ENCODE data around the gene RNF212.
"Not testable (repeated sequence)": the region's sequence is repeated elsewhere in the genome, so short reads cannot be mapped to it uniquely, and the experiment has no call there.

Gene RNF212, protein sequence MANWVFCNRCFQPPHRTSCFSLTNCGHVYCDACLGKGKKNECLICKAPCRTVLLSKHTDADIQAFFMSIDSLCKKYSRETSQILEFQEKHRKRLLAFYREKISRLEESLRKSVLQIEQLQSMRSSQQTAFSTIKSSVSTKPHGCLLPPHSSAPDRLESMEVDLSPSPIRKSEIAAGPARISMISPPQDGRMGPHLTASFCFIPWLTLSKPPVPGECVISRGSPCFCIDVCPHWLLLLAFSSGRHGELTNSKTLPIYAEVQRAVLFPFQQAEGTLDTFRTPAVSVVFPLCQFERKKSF

DNA sequence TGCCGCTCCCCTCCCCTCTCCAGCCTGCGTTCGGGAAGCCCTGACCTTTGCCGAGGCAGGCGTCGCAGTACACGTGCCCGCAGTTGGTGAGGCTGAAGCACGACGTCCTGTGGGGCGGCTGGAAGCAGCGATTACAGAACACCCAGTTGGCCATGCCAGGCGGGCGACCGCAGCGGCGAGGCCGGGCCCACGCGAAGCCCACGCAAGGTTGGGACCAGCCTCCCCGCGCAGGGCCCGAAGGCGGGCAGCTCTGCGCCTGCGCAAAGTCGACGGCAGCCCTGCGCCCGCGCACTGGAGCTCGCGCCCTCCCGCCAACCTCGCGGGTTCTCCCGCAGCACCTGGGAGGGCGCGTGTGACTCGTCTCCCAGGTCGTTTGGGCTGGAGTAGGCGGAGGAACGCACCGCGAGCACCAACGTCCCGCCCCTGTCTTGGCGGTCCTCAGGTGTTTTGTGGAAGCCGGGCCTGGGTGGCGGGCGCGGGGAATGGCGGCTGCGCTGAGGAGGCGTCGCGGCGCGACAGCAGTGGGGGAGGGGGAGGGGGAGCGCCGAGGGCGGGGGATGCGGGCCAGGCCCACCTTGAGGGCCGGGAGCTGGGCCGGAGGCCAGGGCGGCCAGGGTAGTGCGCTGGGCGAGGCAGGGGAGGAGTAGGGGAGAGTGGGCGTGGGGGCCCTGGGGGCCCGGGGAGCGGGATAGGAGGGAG lies at the start of gene RNF212:
RNF212 (minus strand) TSS at position 254 of the 699 bp plus-strand sequence; CDS start at position 154, 100 bp downstream.
- DNase-seq = no peak

DNA sequence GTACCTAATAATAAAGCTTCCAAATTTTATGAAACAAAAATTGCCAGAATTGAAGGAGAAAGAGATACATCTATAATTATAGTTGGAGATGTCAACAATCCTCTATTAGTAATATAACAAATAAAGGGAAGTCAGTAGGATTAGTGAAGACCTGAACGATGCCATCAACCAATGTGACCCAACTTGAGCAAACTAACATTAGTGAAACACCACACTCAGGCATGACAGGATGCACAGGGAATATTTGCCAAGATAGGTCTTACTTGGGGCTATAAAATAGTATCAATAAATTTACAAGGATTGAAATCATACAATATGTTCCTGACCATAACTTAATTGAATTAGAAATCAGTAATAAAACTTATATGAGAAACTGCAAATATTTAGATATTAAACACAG lies 47.0 kb upstream of the RNF212 start:
- DNase-seq = no peak

DNA sequence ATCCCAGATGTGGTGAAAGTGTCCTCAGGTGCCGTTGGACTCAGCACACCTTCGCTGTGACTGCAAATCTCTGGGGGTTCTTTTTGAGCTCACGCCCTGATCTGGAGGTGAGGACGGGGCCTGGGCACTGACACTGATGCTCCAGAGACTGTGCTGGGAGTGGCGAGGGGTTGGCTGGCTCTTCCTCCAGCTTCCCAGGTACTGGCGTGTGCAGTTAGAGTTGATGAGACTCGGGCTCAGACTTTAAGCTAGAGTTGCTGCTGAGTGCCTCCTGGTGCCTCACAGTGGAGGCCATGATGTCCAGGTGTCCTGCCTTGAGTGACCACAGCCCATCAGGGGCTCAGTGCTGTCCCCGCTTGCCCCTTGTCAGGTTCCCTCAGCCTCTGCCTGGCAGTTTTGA lies 42.7 kb upstream of the RNF212 start:
- DNase-seq = no peak

GRCh38 chr4:1155314-1155713 lies 42.0 kb upstream of the RNF212 start:
- no peak for DNase-seq

- DNase-seq = no peak
Measured at GRCh38 chr4:1154523-1155182, 41.3 kb upstream of the RNF212 start.

- DNase-seq = no peak
Measured at GRCh38 chr4:1154126-1154522, 40.8 kb upstream of the RNF212 start.

GRCh38 chr4:1153567-1154090 lies 40.3 kb upstream of the RNF212 start:
- DNase-seq = no peak

- DNase-seq = no peak
Measured at GRCh38 chr4:1152290-1152689, 38.9 kb upstream of the RNF212 start.

- DNase-seq = no peak
Measured at GRCh38 chr4:1151541-1151940, 38.2 kb upstream of the RNF212 start.

- no peak for DNase-seq
Measured at GRCh38 chr4:1150875-1151274, 37.5 kb upstream of the RNF212 start.

DNA sequence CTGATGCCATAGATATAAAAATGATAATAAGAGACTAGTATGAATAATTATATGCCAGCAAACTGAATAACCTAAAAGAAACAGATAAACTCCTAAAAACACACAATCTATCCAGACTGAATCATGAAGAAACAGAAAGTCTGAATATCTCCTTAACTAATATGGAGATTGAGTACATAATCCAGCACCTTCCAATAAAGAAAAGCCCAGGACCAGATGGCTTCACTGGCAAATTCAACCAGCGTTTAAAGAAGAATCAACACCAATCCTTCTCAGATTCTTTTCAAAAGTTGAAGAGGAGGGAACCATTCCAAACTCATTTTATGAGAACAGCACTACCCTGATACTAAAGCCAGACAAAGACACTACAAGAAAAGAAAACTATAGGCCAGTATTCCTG lies 26.5 kb upstream of the RNF212 start:
- DNase-seq = no peak

DNA sequence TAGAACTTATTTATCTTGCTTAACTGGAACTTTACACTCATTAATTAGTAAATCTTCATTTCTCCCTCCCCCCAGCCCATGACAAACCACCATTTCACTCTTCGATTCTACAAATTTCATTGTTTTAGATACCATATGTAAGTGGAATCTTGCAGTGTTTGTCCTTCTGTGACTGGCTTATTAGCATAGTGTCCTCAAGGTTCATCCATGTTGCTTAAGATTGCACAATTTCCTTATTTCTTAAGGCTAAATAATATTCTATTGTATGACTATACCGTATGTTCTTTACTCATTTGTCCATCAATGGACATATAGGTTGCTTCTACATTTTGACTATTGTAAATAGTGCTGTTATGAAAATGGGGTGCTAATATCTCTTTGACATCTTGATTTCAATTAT lies 24.5 kb upstream of the RNF212 start:
- DNase-seq = no peak

- DNase-seq = no peak
Measured at GRCh38 chr4:1137063-1137776, 23.9 kb upstream of the RNF212 start.

DNA sequence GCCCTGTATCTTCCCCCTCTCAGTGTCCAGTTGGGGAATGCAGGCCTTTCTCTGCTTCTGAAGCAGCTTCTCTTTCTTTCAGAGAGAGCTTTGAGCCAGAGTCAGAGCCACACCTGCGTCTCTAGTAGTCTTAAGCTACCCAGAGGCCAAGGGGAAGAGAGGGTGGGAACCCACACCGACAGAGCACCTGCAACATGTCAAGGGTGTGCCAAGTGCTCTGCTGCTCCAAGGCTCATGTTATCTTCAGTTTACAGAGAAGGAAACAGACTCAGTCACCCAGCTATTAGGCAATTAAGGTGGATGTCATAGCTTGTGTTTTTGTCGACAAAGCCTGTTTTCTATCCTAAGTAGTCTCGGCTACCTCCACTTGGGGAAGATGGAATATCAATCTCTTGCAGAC lies 22.7 kb upstream of the RNF212 start:
- no peak for DNase-seq

GRCh38 chr4:1133033-1133432 lies 19.7 kb upstream of the RNF212 start:
- DNase-seq = no peak

DNA sequence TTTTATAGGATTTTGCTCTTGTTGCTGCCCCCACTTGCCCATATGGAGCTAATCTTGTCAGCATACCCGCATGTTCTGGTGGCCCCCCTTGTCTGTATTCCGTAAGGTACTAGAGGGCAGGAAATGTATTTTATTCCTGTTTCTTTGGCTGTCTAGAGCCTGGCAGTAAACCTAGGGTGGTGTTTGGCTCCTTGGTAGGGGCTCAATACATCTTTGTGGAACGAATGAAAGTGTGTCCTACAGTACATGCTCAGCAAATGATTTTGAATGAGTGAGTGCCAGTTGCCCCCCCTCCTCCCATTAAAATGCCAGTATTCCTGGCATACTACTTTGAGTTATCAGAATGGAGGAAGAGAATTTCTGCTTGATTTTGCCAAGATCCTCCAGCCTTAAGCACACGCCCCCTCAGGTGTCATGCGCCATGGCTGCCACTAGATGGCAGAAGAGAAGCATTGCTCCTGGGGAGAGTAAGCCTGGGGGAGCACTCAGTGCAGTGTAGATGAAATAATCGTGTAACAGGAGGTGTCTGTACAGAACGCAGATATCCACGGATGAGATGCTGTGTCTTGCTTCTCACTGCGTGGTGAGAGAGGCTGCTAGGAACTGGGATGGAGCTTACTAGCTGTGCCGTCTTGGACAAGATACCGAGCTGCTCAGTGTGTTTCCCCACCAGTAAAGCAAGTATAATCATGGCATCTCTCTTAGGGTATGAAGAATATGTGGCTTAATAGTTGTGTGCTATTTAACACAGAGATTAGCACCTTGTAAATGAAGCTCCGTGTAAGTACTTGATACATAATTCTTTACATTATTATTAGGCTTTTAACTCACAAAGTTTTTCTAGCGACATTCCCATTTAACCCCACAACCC lies 17.2 kb upstream of the RNF212 start:
- no peak for DNase-seq

GRCh38 chr4:1126506-1126905 lies 13.1 kb upstream of the RNF212 start:
- no peak for DNase-seq

GRCh38 chr4:1125466-1125865 lies 12.1 kb upstream of the RNF212 start:
- not testable (repeated sequence) for DNase-seq

DNA sequence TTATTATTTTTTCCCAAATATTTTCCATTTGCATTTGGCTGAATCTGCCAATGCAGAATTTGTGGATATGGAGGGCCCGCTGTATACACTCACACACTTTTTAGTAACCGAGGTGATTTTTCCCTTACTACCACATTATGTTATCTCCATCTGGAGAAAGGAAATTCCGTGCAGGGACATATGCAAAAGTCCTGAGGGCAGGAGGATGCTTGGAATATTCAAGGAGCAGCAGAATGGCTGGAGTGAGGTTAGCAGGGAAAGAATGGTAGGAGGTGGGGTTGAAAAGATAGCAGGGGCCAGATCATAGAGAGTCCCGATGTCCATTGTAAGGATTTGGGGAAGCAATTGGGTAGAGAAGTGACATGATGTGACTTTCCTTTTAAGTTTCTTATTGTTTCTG lies 11.5 kb upstream of the RNF212 start:
- no peak for DNase-seq

DNA sequence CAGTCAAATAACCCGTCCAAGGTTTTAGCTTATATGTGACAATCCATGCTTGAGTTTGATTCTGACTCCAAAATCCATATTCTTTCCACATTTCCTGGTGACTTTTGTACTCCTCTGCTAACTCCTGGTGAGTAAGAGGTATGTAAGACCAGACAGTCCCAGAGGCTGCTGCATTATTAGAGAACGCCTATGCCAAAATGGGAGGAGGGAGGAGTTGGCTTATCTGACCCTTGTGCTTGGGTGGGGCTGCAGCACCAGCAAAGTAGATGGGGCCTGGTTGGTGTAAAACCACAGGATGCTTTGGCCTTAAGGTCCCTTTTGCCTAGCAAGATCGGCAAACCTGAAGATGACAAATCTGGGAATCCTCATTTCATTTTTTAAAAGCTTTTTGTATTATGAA lies 9.1 kb upstream of the RNF212 start:
- DNase-seq = no peak

GRCh38 chr4:1116838-1117237 lies 3.5 kb upstream of the RNF212 start:
- no peak for DNase-seq

All from 8988T (cell line).